Natural killer cell (primary cell): ENCODE measurements around the gene POLR1B. TPM values are rescaled to one million over a fixed set of nuclear protein-coding genes. Genes with fewer than 3 reads are reported as not detected.

ENCODE experiments used
- ATAC-seq, 3 donors: fragments of 150-1000 bp in 2 of 3; fragments of 200-7000 bp in 1 of 3; cut with Tn5 transposase; 1 replicate in 1 of 3; 2 replicates in 2 of 3; pipeline ENCODE4 v1.10.0; 2021; ENCODE audit warnings: mild to moderate bottlenecking in 2 of 3, moderate library complexity in 2 of 3
- DNase-seq, 2 donors: peaks; one replicate each; pipeline versions ENCODE4 v3.0.0 to v3.0.0-alpha.2; 2013 to 2021; ENCODE audit warnings: mixed read lengths in 1 of 2
- H3K27ac ChIP-seq: one replicate; pipeline ENCODE4 v1.5.1; 2013; ENCODE audit warnings: mild to moderate bottlenecking, low read length
- H3K27me3 ChIP-seq: one replicate; pipeline ENCODE4 v1.6.1; 2013; ENCODE audit warnings: low read length; ENCODE audit not compliant: control insufficient read depth, insufficient read depth
- H3K36me3 ChIP-seq: one replicate; pipeline ENCODE4 v1.6.1; 2013; ENCODE audit warnings: low read length; ENCODE audit not compliant: control insufficient read depth, insufficient read depth
- H3K4me1 ChIP-seq: one replicate; pipeline ENCODE4 v1.6.1; 2013; ENCODE audit warnings: low read length; ENCODE audit not compliant: control insufficient read depth, insufficient read depth
- H3K4me3 ChIP-seq: one replicate; pipeline ENCODE4 v1.5.1; 2013; ENCODE audit warnings: low read length
- H3K9me3 ChIP-seq: one replicate; pipeline ENCODE4 v1.6.1; 2013; ENCODE audit warnings: low read length; ENCODE audit not compliant: control insufficient read depth, insufficient read depth
- H3K27ac Mint-ChIP-seq, 2 donors: one replicate each; pipeline ENCODE4 v1.8.0; 2022; ENCODE audit warnings: mild to moderate bottlenecking in 2 of 2, mixed read lengths in 2 of 2, moderate library complexity in 1 of 2
- H3K27me3 Mint-ChIP-seq, 2 donors: one replicate each; pipeline ENCODE4 v1.8.0; 2022; ENCODE audit warnings: low read depth in 2 of 2, mixed read lengths in 2 of 2
- H3K36me3 Mint-ChIP-seq: one replicate; pipeline ENCODE4 v1.8.0; 2022; ENCODE audit warnings: mixed read lengths
- H3K4me1 Mint-ChIP-seq, 2 donors: one replicate each; pipeline ENCODE4 v1.8.0; 2022; ENCODE audit warnings: mixed read lengths in 2 of 2
- H3K4me3 Mint-ChIP-seq: one replicate; pipeline ENCODE4 v1.8.0; 2022; ENCODE audit warnings: mild to moderate bottlenecking, moderate library complexity, mixed read lengths
- H3K9me3 Mint-ChIP-seq, 2 donors: one replicate each; pipeline ENCODE4 v1.8.0; 2022; ENCODE audit warnings: mixed read lengths in 2 of 2
- CTCF ChIP-seq: fragments of 200-600 bp; IDR thresholded peaks from one replicate; pipeline ENCODE4 v1.8.0; 2022; ENCODE audit warnings: antibody characterized with exemption
- WGBS: methylation state at CpG from one replicate; pipeline ENCODE4 v1.1.7; 2013; ENCODE audit warnings: missing lambda C conversion rate; ENCODE audit not compliant: insufficient coverage; 5-methylcytosine and 5-hydroxymethylcytosine counted together
- intact Hi-C: fragments of 100-400 bp; cut with micrococcal nuclease; formaldehyde crosslinking; loops from one replicate; pipeline ENCODE4 v1.14.2; 2022
- total RNA-seq, 4 donors: library from RNA; stranded (reverse); fragments of 120-200 nt in 1 of 4; gene quantifications; one replicate each; pipeline versions ENCODE4 v1.2.3 to v1.2.4, GENCODE V29; 2013 to 2022

The POLR1B gene
- total RNA-seq, 3 donors from 2014 or later (not counting 1 experiment from before 2014, with no cell fraction given), result 16.2 to 26.5 (median 22.1) TPM

- 97% methylated on average over 3 of the region's 3 CpGs for WGBS
- Histone ChIP-seq H3K27me3 (no peaks in the 10 kb centered on the region), H3K4me1 (peaks cover 10% of the 10 kb centered on the region), H3K9me3 (no peaks in the 10 kb centered on the region), H3K4me3 (no peak overlapping the region), H3K36me3 (no peaks in the 10 kb centered on the region), H3K27ac (no peak overlapping the region)
- H3K9me3 Mint-ChIP-seq, result no peaks in the 10 kb centered on the region
- no peaks in the 10 kb centered on the region for H3K27me3 Mint-ChIP-seq
- H3K36me3 Mint-ChIP-seq, result no peaks in the 10 kb centered on the region
- DNase-seq (no peak), ATAC-seq (no peak)
- no peak for TF ChIP-seq CTCF
- H3K4me3 Mint-ChIP-seq, result no peak overlapping the region
- H3K27ac Mint-ChIP-seq, result no peak overlapping the region
- intact Hi-C loops, result loop anchor here (10.0 kb wide), 1 partner anchor 343 kb away; no protein-coding TSS in a partner anchor
- H3K4me1 Mint-ChIP-seq, result peaks cover 18 to 20% of the 10 kb centered on the region in 2 donors
Measured at GRCh38 chr2:112601754-112602153, 59.5 kb downstream of the POLR1B start.

- Histone ChIP-seq H3K4me1 (peaks cover 10% of the 10 kb centered on the region), H3K27me3 (no peaks in the 10 kb centered on the region), H3K4me3 (no peak overlapping the region), H3K27ac (no peak overlapping the region), H3K36me3 (no peaks in the 10 kb centered on the region), H3K9me3 (no peaks in the 10 kb centered on the region)
- Mint-ChIP-seq H3K4me1 (peaks cover 18 to 22% of the 10 kb centered on the region in 2 donors), H3K27ac (no peak overlapping the region), H3K27me3 (no peaks in the 10 kb centered on the region), H3K9me3 (no peaks in the 10 kb centered on the region), H3K4me3 (no peak overlapping the region), H3K36me3 (no peaks in the 10 kb centered on the region)
- ATAC-seq (no peak), DNase-seq (no peak)
- WGBS, result 98% methylated on average over 3 of the region's 3 CpGs
- intact Hi-C loops, result loop anchor here (10.0 kb wide), 1 partner anchor 342 kb away; no protein-coding TSS in a partner anchor
- no peak for TF ChIP-seq CTCF
Measured at GRCh38 chr2:112602917-112603316, 60.7 kb downstream of the POLR1B start.

- Mint-ChIP-seq H3K36me3 (no peaks in the 10 kb centered on the region), H3K27me3 (no peaks in the 10 kb centered on the region)
- intact Hi-C loops, result loop anchor here (10.0 kb wide), 1 partner anchor 341 kb away; no protein-coding TSS in a partner anchor
Measured at GRCh38 chr2:112603731-112604130, 61.5 kb downstream of the POLR1B start.

More at GRCh38 chr2:112603731-112604130, 61.5 kb downstream of the POLR1B start:
- Histone ChIP-seq H3K4me3 (no peak overlapping the region), H3K36me3 (no peaks in the 10 kb centered on the region), H3K9me3 (no peaks in the 10 kb centered on the region), H3K27me3 (no peaks in the 10 kb centered on the region), H3K27ac (no peak overlapping the region), H3K4me1 (peaks cover 10% of the 10 kb centered on the region)
- peaks cover 18 to 26% of the 10 kb centered on the region in 2 donors for H3K4me1 Mint-ChIP-seq
- DNase-seq (no peak), ATAC-seq (no peak)
- H3K4me3 Mint-ChIP-seq, result no peak overlapping the region
- WGBS, result 80% methylated on average over 2 of the region's 2 CpGs
- no peak overlapping the region for H3K27ac Mint-ChIP-seq
- no peak for TF ChIP-seq CTCF
- no peaks in the 10 kb centered on the region for H3K9me3 Mint-ChIP-seq
